ENCODE data around the gene GPR135.

GRCh38 chr14:59435101-59435500 is 30.1 kb downstream of the GPR135 start:
- TF ChIP-seq CTCF (IDR thresholded peaks at IDR 0.05), result no peak
- no peak for TF ChIP-seq PBX3 (IDR thresholded peaks at IDR 0.05)
- TF ChIP-seq USF2 (IDR thresholded peaks at IDR 0.05; ENCODE audit: borderline replicate concordance, low read depth, low read length), result no peak

All from SK-N-SH (cell line).